HEK293T (cell line): ENCODE results near the gene C10orf120.

Experiments used
- ELF4 ChIP-seq: fragments of 450-650 bp; IDR thresholded peaks from 2 replicates; pipeline ENCODE4 v1.6.1; 2017; ENCODE audit warnings: antibody characterized with exemption
- LEF1 ChIP-seq: fragments of 450-650 bp; IDR thresholded peaks from 2 replicates; pipeline ENCODE4 v1.6.1; 2017; ENCODE audit warnings: mild to moderate bottlenecking, borderline replicate concordance
- NFRKB ChIP-seq: fragments of 450-650 bp; IDR thresholded peaks from 2 replicates; pipeline ENCODE4 v1.6.1; 2016; ENCODE audit warnings: mild to moderate bottlenecking, moderate library complexity
- TF ChIP-seq, protein P1 (sequence below): fragments of 450-650 bp; IDR thresholded peaks from 2 replicates; pipeline ENCODE4 v1.6.1; 2016

- TF ChIP-seq LEF1 (no peak), ELF4 (no peak), NFRKB (no peak)
- TF ChIP-seq, protein P1, sequence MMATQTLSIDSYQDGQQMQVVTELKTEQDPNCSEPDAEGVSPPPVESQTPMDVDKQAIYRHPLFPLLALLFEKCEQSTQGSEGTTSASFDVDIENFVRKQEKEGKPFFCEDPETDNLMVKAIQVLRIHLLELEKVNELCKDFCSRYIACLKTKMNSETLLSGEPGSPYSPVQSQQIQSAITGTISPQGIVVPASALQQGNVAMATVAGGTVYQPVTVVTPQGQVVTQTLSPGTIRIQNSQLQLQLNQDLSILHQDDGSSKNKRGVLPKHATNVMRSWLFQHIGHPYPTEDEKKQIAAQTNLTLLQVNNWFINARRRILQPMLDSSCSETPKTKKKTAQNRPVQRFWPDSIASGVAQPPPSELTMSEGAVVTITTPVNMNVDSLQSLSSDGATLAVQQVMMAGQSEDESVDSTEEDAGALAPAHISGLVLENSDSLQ, result no peak
Measured at GRCh38 chr10:122665329-122665860, 34.3 kb downstream of the C10orf120 start.
